ENCODE results near the gene SCG3.

GRCh38 chr15:51757450-51757849, 76.1 kb downstream of the SCG3 start:
- TF ChIP-seq CTCF (IDR thresholded peaks at IDR 0.05; ENCODE audit: low read depth, low read length), result no peak
- no peak for TF ChIP-seq EZH2phosphoT487 (IDR thresholded peaks at IDR 0.05; ENCODE audit: low read depth)

Data from OCI-LY3 (cell line).